Measurements from ENCODE around the gene SLC35B2. TPM values are rescaled to one million over a fixed set of nuclear protein-coding genes. Genes with fewer than 3 reads are reported as not detected.

SLC35B2 gene
- total and polyA plus RNA-seq, 9 of the 15 experiments (the other 6 are each of a cell fraction or from before 2014, with no cell fraction given) = 14.5 to 59.1 (median 47.1) TPM

GRCh38 chr6:44246663-44247337 is 10.5 kb downstream of the SLC35B2 start, which contains the start of gene HSP90AB1 (continued):
- TF ChIP-seq SMARCB1 (IDR thresholded peaks at IDR 0.05; ENCODE audit: insufficient read length, low read depth) = no peak
- no peak for TF ChIP-seq RFX1 (IDR thresholded peaks at IDR 0.05)
- TF ChIP-seq HEY1 (CRISPR knock-in tag; IDR thresholded peaks at IDR 0.05; ENCODE audit: borderline replicate concordance) = peak; percentile 66; the same call in 1 of the 2 replicates
- TF ChIP-seq ZNF444 (CRISPR knock-in tag; IDR thresholded peaks at IDR 0.05) = no peak
- TF ChIP-seq TFAM (CRISPR knock-in tag; conservative IDR thresholded peaks at IDR 0.05) = no peak
- no peak for TF ChIP-seq FUS (optimal IDR thresholded peaks at IDR 0.05; ENCODE audit: low read depth, low read length)
- TF ChIP-seq ZNF217 (CRISPR knock-in tag; IDR thresholded peaks at IDR 0.05) = no peak
- peak; percentile 73 for TF ChIP-seq ZNF436 (CRISPR knock-in tag; IDR thresholded peaks at IDR 0.05)
- no peak for TF ChIP-seq ZBTB7A (IDR thresholded peaks at IDR 0.05; ENCODE audit: borderline replicate concordance, control insufficient read depth, low read depth, low read length)
- TF ChIP-seq IRF2 (CRISPR knock-in tag; IDR thresholded peaks at IDR 0.05) = no peak
- TF ChIP-seq NR2F6 (CRISPR knock-in tag; IDR thresholded peaks at IDR 0.05) = no peak
- peak; percentile 78; the same call in 1 of the 2 replicates for TF ChIP-seq THAP12 (CRISPR knock-in tag; IDR thresholded peaks at IDR 0.05)
- no peak for TF ChIP-seq PRMT5 (CRISPR knock-in tag; IDR thresholded peaks at IDR 0.05)
- TF ChIP-seq, protein P1, sequence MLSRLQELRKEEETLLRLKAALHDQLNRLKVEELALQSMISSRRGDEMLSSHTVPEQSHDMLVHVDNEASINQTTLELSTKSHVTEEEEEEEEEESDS (CRISPR knock-in tag; IDR thresholded peaks at IDR 0.05) = no peak
- TF ChIP-seq UBTF (IDR thresholded peaks at IDR 0.05; ENCODE audit: borderline replicate concordance in 1 of 2, low read depth in 2 of 2, low read length in 2 of 2) = no peak
- TF ChIP-seq HDAC8 (tag; IDR thresholded peaks at IDR 0.05) = no peak
- TF ChIP-seq, protein P2, sequence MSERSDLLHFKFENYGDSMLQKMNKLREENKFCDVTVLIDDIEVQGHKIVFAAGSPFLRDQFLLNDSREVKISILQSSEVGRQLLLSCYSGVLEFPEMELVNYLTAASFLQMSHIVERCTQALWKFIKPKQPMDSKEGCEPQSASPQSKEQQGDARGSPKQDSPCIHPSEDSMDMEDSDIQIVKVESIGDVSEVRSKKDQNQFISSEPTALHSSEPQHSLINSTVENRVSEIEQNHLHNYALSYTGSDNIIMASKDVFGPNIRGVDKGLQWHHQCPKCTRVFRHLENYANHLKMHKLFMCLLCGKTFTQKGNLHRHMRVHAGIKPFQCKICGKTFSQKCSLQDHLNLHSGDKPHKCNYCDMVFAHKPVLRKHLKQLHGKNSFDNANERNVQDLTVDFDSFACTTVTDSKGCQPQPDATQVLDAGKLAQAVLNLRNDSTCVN (CRISPR knock-in tag; IDR thresholded peaks at IDR 0.05) = peak; percentile 98
- no peak for TF ChIP-seq ZNF354B (CRISPR knock-in tag; IDR thresholded peaks at IDR 0.05)
- TF ChIP-seq ZNF224 (CRISPR knock-in tag; IDR thresholded peaks at IDR 0.05) = peak; percentile 85
- no peak for TF ChIP-seq ZNF316 (IDR thresholded peaks at IDR 0.05)
- TF ChIP-seq MAFK (IDR thresholded peaks at IDR 0.05; ENCODE audit: low read length) = no peak
- TF ChIP-seq, protein P3, sequence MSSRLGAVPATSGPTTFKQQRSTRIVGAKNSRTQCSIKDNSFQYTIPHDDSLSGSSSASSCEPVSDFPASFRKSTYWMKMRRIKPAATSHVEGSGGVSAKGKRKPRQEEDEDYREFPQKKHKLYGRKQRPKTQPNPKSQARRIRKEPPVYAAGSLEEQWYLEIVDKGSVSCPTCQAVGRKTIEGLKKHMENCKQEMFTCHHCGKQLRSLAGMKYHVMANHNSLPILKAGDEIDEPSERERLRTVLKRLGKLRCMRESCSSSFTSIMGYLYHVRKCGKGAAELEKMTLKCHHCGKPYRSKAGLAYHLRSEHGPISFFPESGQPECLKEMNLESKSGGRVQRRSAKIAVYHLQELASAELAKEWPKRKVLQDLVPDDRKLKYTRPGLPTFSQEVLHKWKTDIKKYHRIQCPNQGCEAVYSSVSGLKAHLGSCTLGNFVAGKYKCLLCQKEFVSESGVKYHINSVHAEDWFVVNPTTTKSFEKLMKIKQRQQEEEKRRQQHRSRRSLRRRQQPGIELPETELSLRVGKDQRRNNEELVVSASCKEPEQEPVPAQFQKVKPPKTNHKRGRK (tag; IDR thresholded peaks at IDR 0.05) = no peak
- no peak for TF ChIP-seq NCOA6 (IDR thresholded peaks at IDR 0.05)

Measured in K562 (cell line).